A549 (cell line): ENCODE data around the gene LRP4. TPM values are rescaled to one million over a fixed set of nuclear protein-coding genes. Genes with fewer than 3 reads are reported as not detected.

Experiments used
- ATAC-seq, 2 experiments: fragments of 200-7000 bp in 1 of 2; fragments of >200 bp in 1 of 2; cut with Nextera tagmentation in 1 of 2; cut with Tn5 transposase in 1 of 2; 3 replicates each; pipeline versions ENCODE4 v1.8.0 to v1.9.1; 2018 to 2020; ENCODE audit warnings: mild to moderate bottlenecking in 1 of 2, moderate library complexity in 1 of 2
- CTCF ChIA-PET: fragments of 300-600 bp; sonication (Branson Sonifier 250); formaldehyde crosslinking; extraction: SDS; loops from one replicate; lab custom pipeline; 2021; ENCODE audit warnings: antibody characterized with exemption, inconsistent platforms; lab: Yijun Ruan, JAX
- POLR2A ChIA-PET: fragments of 350-600 bp; formaldehyde crosslinking; extraction: SDS; loops from one replicate; lab custom pipeline; 2021; ENCODE audit warnings: antibody characterized with exemption, inconsistent platforms; lab: Yijun Ruan, JAX
- DNase-seq, 2 experiments: peaks; one replicate each; pipeline versions ENCODE4 v3.0.0 to v3.0.0-alpha.2; 2011 to 2016; ENCODE audit warnings: low read depth in 1 of 2, low spot score in 1 of 2
- FAIRE-seq: peaks from 2 replicates; lab custom pipeline; 2011; peaks lifted over from hg19 to GRCh38; lab: Jason Lieb, UNC
- H3K27ac ChIP-seq, 2 experiments: fragments of >200 bp; sonication (Bioruptor Twin); formaldehyde crosslinking; 3 replicates each; pipeline ENCODE4 v1.5.1; 2016 to 2017
- H3K4me1 ChIP-seq: fragments of >200 bp; sonication (Bioruptor Twin); formaldehyde crosslinking; 3 replicates; pipeline ENCODE4 v1.6.1; 2016
- H3K4me2 ChIP-seq: fragments of >200 bp; sonication (Bioruptor Twin); formaldehyde crosslinking; 3 replicates; pipeline ENCODE4 v1.6.1; 2016
- H3K4me3 ChIP-seq: fragments of >200 bp; sonication (Bioruptor Twin); formaldehyde crosslinking; 3 replicates; pipeline ENCODE4 v1.5.1; 2016
- H3K9me3 ChIP-seq: fragments of >200 bp; sonication (Bioruptor Twin); formaldehyde crosslinking; 3 replicates; pipeline ENCODE4 v1.6.1; 2016
- EHF ChIP-seq: fragments of 250-450 bp; sonication (Bioruptor Pico); IDR thresholded peaks from 2 replicates; pipeline ENCODE4 v1.5.0; 2020; ENCODE audit warnings: mild to moderate bottlenecking
- ESRRA ChIP-seq: fragments of 150-350 bp; IDR thresholded peaks from 2 replicates; pipeline ENCODE4 v1.6.1; 2014; ENCODE audit warnings: mild to moderate bottlenecking, low read length, borderline replicate concordance
- FOSB ChIP-seq: fragments of 250-450 bp; sonication (Bioruptor Pico); IDR thresholded peaks from 2 replicates; pipeline ENCODE4 v1.5.0; 2020; ENCODE audit warnings: mild to moderate bottlenecking, moderate library complexity
- FOSL2 ChIP-seq, 2 experiments: fragments of 450-650 bp in 1 of 2; fragments of >200 bp in 1 of 2; sonication (Bioruptor Twin) in 1 of 2; formaldehyde crosslinking; IDR thresholded peaks; 2 replicates each; pipeline versions ENCODE4 v1.5.0 to v1.6.1; 2016 to 2020; ENCODE audit warnings: mild to moderate bottlenecking in 1 of 2, moderate library complexity in 1 of 2
- FOXS1 ChIP-seq: fragments of 250-450 bp; sonication (Bioruptor Pico); IDR thresholded peaks from 2 replicates; pipeline ENCODE4 v1.5.0; 2020; ENCODE audit warnings: mild to moderate bottlenecking, moderate library complexity
- HOXA7 ChIP-seq: fragments of 250-450 bp; sonication (Bioruptor Pico); IDR thresholded peaks from 2 replicates; pipeline ENCODE4 v1.5.0; 2020; ENCODE audit warnings: mild to moderate bottlenecking, moderate library complexity
- KDM1A ChIP-seq: fragments of 200-600 bp; sonication (generic); IDR thresholded peaks from 2 replicates; pipeline ENCODE4 v1.6.1; 2016; ENCODE audit warnings: low read depth, mild to moderate bottlenecking
- KDM5A ChIP-seq: fragments of 200-600 bp; sonication (generic); IDR thresholded peaks from 2 replicates; pipeline ENCODE4 v1.6.1; 2016; ENCODE audit warnings: antibody characterized with exemption, mild to moderate bottlenecking
- MAFK ChIP-seq: fragments of 450-650 bp; IDR thresholded peaks from 2 replicates; pipeline ENCODE4 v1.6.1; 2014; ENCODE audit not compliant: partially characterized antibody
- MYC ChIP-seq: IDR thresholded peaks from 2 replicates; pipeline ENCODE4 v1.6.1; 2012; ENCODE audit warnings: mild to moderate bottlenecking, inconsistent platforms, low read length, improper control_type of control experiment, borderline replicate concordance
- NPAS2 ChIP-seq: fragments of 250-450 bp; sonication (Bioruptor Pico); IDR thresholded peaks from 2 replicates; pipeline ENCODE4 v1.8.0; 2022; ENCODE audit warnings: mild to moderate bottlenecking, moderate library complexity, borderline replicate concordance
- PHF8 ChIP-seq: fragments of 200-600 bp; sonication (generic); IDR thresholded peaks from 2 replicates; pipeline ENCODE4 v1.6.1; 2016; ENCODE audit warnings: low read depth, mild to moderate bottlenecking, antibody characterized with exemption, moderate library complexity, borderline replicate concordance
- POLR2A ChIP-seq: IDR thresholded peaks from 2 replicates; pipeline ENCODE4 v1.6.1; 2012; ENCODE audit warnings: mild to moderate bottlenecking, low read length
- RAD21 ChIP-seq, 2 experiments: fragments of >200 bp in 1 of 2; sonication (Bioruptor Twin) in 1 of 2; formaldehyde crosslinking in 1 of 2; IDR thresholded peaks in 1 of 2; conservative IDR thresholded peaks in 1 of 2; 2 replicates in 1 of 2; 3 replicates in 1 of 2; pipeline ENCODE4 v1.6.1; 2012 to 2018; ENCODE audit warnings: inconsistent platforms in 1 of 2
- RARB ChIP-seq: fragments of 250-450 bp; sonication (Bioruptor Pico); IDR thresholded peaks from 2 replicates; pipeline ENCODE4 v1.8.0; 2021; ENCODE audit warnings: mild to moderate bottlenecking, moderate library complexity
- SMC3 ChIP-seq: fragments of >200 bp; sonication (Bioruptor Twin); formaldehyde crosslinking; IDR thresholded peaks from 3 replicates; pipeline ENCODE4 v1.6.1; 2018; ENCODE audit warnings: inconsistent platforms
- TFCP2L1 ChIP-seq: fragments of 250-450 bp; sonication (Bioruptor Pico); IDR thresholded peaks from 2 replicates; pipeline ENCODE4 v1.5.0; 2021; ENCODE audit warnings: mild to moderate bottlenecking
- TP53 ChIP-seq: fragments of 250-450 bp; sonication (Bioruptor Pico); IDR thresholded peaks from 2 replicates; pipeline ENCODE4 v1.5.0; 2021; ENCODE audit warnings: mild to moderate bottlenecking, moderate library complexity
- ZFP36 ChIP-seq: fragments of 450-650 bp; IDR thresholded peaks from 2 replicates; pipeline ENCODE4 v1.6.1; 2014; ENCODE audit warnings: borderline replicate concordance; ENCODE audit not compliant: partially characterized antibody
- ZNF302 ChIP-seq: fragments of 250-450 bp; sonication (Bioruptor Pico); IDR thresholded peaks from 2 replicates; pipeline ENCODE4 v1.9.0; 2021; ENCODE audit warnings: inconsistent platforms, mild to moderate bottlenecking, moderate library complexity
- WGBS: methylation state at CpG from one replicate; pipeline ENCODE4 v1.1.6; 2017; ENCODE audit errors: missing lambda C conversion rate; 5-methylcytosine and 5-hydroxymethylcytosine counted together
- polyA plus RNA-seq, 4 experiments: library from polyadenylated mRNA; depleted of rRNA in 3 of 4; stranded (reverse); fragments of >200 nt; fragmentation: RNase III in 1 of 4; extraction: RNeasy Plus Mini Kit Qiagen cat#74134 plus additional on column Dnase treatment in 1 of 4; gene quantifications; 2 replicates in 3 of 4; 3 replicates in 1 of 4; pipeline ENCODE4 v1.2.3, GENCODE V29; 2011 to 2017
- TF ChIP-seq, protein P1 (sequence below): fragments of 200-600 bp; sonication (generic); IDR thresholded peaks from 2 replicates; pipeline ENCODE4 v1.6.1; 2016; ENCODE audit warnings: antibody characterized with exemption, mild to moderate bottlenecking, moderate library complexity
- TF ChIP-seq, protein P2 (sequence below): fragments of 450-650 bp; IDR thresholded peaks from 2 replicates; pipeline ENCODE4 v1.6.1; 2014; ENCODE audit warnings: antibody characterized with exemption
- TF ChIP-seq, protein P3 (sequence below): fragments of 250-450 bp; sonication (Bioruptor Pico); IDR thresholded peaks from 2 replicates; pipeline ENCODE4 v1.5.0; 2021; ENCODE audit warnings: mild to moderate bottlenecking, moderate library complexity, borderline replicate concordance
- TF ChIP-seq, protein P4 (sequence below): IDR thresholded peaks from 2 replicates; pipeline ENCODE4 v1.6.1; 2012
- TF ChIP-seq, protein P5 (sequence below): IDR thresholded peaks from 2 replicates; pipeline ENCODE4 v1.6.1; 2012
- TF ChIP-seq, protein P6 (sequence below): fragments of >200 bp; sonication (Bioruptor Twin); formaldehyde crosslinking; IDR thresholded peaks from 3 replicates; pipeline ENCODE4 v1.5.1; 2016
- TF ChIP-seq, protein P7 (sequence below): fragments of >200 bp; sonication (Bioruptor Twin); formaldehyde crosslinking; IDR thresholded peaks from 2 replicates; pipeline ENCODE4 v1.6.1; 2016
- TF ChIP-seq, protein P8 (sequence below): fragments of 150-350 bp; IDR thresholded peaks from 2 replicates; pipeline ENCODE4 v1.6.1; 2014; ENCODE audit warnings: low read depth, mild to moderate bottlenecking, low read length

LRP4 gene
- polyA plus RNA-seq, 2 of the 4 experiments (the other 2 are of a cell fraction) = 4.0 to 6.4 TPM

DNA sequence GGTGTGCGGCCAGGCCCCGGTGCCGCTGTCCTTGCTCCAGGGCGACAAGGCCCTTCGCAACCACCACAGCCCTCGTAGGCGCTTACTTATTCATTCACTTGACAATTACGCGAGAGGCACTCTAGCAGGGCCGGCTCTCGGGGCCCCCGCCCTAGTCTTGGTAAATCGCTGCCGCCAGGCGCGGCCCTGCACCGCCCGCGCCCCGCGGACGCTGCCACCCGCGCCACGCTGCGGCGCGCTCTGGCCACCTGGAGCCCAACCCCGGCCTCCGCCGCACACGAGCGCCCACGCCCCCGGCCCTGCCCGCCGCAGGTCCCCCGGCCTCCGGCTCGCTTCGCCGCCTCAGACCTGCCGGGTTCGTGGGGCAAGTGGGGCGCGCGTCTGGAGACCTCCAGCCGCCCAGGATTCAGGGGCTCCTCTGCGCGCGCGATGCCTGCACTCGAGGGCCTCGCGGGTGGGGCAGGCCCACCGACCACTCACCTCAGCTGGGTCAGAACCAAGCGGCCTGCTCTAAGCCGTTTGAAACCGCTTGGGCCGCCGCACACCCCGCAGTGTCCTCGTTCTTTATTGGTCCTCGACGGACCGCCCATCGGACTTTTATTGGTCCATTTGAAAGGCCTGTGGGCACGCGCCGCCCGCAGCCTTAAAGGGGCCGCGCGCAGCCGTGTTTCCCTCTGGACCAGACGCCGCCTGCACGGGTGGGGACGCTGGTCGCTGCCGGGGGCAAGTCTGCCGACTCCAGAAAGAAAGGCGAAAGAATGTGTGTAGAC lies 72.4 kb downstream of the LRP4 start, which contains the start of gene CKAP5:
CKAP5 (minus strand) TSS at position 541 of the 770 bp plus-strand sequence. CDS start 25,049 bp downstream, outside the sequence.
- 1% methylated on average over 30 of the region's 83 CpGs for WGBS
- FAIRE-seq (no peak), DNase-seq (peak; percentile 92 to 98), ATAC-seq (peak; percentile 98)
- Histone ChIP-seq H3K4me3 (peak within 1 kb of the TSS; percentile 81), H3K4me1 (peaks cover 13% of the 10 kb centered on the region; the same call in 2 of the 3 replicates), H3K4me2 (peak within 1 kb of the TSS; percentile 85), H3K27ac (peak within 1 kb of the TSS; percentile 89 to 95), H3K9me3 (no peaks in the 10 kb centered on the region)
- POLR2A ChIA-PET = interaction anchor here (0.6 kb wide), 1 partner anchor 15 kb away, joined by 3 read pairs; no protein-coding TSS in a partner anchor
- CTCF ChIA-PET = interaction anchor here (1.0 to 1.1 kb wide), 2 partner anchors 9 to 308 kb away, joined by 3 read pairs; no protein-coding TSS in a partner anchor
- TF ChIP-seq KDM1A = no peak
- TF ChIP-seq, protein P1, sequence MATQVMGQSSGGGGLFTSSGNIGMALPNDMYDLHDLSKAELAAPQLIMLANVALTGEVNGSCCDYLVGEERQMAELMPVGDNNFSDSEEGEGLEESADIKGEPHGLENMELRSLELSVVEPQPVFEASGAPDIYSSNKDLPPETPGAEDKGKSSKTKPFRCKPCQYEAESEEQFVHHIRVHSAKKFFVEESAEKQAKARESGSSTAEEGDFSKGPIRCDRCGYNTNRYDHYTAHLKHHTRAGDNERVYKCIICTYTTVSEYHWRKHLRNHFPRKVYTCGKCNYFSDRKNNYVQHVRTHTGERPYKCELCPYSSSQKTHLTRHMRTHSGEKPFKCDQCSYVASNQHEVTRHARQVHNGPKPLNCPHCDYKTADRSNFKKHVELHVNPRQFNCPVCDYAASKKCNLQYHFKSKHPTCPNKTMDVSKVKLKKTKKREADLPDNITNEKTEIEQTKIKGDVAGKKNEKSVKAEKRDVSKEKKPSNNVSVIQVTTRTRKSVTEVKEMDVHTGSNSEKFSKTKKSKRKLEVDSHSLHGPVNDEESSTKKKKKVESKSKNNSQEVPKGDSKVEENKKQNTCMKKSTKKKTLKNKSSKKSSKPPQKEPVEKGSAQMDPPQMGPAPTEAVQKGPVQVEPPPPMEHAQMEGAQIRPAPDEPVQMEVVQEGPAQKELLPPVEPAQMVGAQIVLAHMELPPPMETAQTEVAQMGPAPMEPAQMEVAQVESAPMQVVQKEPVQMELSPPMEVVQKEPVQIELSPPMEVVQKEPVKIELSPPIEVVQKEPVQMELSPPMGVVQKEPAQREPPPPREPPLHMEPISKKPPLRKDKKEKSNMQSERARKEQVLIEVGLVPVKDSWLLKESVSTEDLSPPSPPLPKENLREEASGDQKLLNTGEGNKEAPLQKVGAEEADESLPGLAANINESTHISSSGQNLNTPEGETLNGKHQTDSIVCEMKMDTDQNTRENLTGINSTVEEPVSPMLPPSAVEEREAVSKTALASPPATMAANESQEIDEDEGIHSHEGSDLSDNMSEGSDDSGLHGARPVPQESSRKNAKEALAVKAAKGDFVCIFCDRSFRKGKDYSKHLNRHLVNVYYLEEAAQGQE = 0 out of 2 replicates have a peak, but pooled peaks have one; percentile 22
- no peak for TF ChIP-seq MAFK
- TF ChIP-seq, protein P2, sequence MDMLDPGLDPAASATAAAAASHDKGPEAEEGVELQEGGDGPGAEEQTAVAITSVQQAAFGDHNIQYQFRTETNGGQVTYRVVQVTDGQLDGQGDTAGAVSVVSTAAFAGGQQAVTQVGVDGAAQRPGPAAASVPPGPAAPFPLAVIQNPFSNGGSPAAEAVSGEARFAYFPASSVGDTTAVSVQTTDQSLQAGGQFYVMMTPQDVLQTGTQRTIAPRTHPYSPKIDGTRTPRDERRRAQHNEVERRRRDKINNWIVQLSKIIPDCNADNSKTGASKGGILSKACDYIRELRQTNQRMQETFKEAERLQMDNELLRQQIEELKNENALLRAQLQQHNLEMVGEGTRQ = peak; percentile 65
- no peak for TF ChIP-seq FOXS1 (CRISPR knock-in tag)
- no peak for TF ChIP-seq NPAS2 (CRISPR knock-in tag)
- TF ChIP-seq EHF (CRISPR knock-in tag) = no peak
- TF ChIP-seq ESRRA = no peak
- TF ChIP-seq TFCP2L1 = no peak
- peak; percentile 84 for TF ChIP-seq POLR2A
- TF ChIP-seq, protein P3, sequence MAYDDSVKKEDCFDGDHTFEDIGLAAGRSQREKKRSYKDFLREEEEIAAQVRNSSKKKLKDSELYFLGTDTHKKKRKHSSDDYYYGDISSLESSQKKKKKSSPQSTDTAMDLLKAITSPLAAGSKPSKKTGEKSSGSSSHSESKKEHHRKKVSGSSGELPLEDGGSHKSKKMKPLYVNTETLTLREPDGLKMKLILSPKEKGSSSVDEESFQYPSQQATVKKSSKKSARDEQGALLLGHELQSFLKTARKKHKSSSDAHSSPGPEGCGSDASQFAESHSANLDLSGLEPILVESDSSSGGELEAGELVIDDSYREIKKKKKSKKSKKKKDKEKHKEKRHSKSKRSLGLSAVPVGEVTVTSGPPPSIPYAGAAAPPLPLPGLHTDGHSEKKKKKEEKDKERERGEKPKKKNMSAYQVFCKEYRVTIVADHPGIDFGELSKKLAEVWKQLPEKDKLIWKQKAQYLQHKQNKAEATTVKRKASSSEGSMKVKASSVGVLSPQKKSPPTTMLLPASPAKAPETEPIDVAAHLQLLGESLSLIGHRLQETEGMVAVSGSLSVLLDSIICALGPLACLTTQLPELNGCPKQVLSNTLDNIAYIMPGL (CRISPR knock-in tag) = no peak
- TF ChIP-seq, protein P4, sequence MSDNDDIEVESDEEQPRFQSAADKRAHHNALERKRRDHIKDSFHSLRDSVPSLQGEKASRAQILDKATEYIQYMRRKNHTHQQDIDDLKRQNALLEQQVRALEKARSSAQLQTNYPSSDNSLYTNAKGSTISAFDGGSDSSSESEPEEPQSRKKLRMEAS = peak; percentile 93
- TF ChIP-seq TP53 (CRISPR knock-in tag) = no peak
- no peak for TF ChIP-seq ZFP36
- TF ChIP-seq FOSL2 (IDR thresholded peaks at IDR 0.05) = no peak
- TF ChIP-seq FOSL2 (CRISPR knock-in tag; IDR thresholded peaks at IDR 0.05) = no peak
- TF ChIP-seq ZNF302 (CRISPR knock-in tag) = no peak
- no peak for TF ChIP-seq RARB
- TF ChIP-seq HOXA7 (CRISPR knock-in tag) = no peak
- TF ChIP-seq KDM5A = peak; percentile 68
- TF ChIP-seq, protein P5, sequence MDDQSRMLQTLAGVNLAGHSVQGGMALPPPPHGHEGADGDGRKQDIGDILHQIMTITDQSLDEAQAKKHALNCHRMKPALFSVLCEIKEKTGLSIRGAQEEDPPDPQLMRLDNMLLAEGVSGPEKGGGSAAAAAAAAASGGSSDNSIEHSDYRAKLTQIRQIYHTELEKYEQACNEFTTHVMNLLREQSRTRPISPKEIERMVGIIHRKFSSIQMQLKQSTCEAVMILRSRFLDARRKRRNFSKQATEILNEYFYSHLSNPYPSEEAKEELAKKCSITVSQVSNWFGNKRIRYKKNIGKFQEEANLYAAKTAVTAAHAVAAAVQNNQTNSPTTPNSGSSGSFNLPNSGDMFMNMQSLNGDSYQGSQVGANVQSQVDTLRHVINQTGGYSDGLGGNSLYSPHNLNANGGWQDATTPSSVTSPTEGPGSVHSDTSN = no peak; the same call in 1 of the 2 replicates
- TF ChIP-seq, protein P6, sequence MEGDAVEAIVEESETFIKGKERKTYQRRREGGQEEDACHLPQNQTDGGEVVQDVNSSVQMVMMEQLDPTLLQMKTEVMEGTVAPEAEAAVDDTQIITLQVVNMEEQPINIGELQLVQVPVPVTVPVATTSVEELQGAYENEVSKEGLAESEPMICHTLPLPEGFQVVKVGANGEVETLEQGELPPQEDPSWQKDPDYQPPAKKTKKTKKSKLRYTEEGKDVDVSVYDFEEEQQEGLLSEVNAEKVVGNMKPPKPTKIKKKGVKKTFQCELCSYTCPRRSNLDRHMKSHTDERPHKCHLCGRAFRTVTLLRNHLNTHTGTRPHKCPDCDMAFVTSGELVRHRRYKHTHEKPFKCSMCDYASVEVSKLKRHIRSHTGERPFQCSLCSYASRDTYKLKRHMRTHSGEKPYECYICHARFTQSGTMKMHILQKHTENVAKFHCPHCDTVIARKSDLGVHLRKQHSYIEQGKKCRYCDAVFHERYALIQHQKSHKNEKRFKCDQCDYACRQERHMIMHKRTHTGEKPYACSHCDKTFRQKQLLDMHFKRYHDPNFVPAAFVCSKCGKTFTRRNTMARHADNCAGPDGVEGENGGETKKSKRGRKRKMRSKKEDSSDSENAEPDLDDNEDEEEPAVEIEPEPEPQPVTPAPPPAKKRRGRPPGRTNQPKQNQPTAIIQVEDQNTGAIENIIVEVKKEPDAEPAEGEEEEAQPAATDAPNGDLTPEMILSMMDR = no peak
- no peak for TF ChIP-seq SMC3
- no peak for TF ChIP-seq RAD21 (conservative IDR thresholded peaks at IDR 0.05 in 1 of 2, IDR thresholded peaks at IDR 0.05 in 1 of 2)
- TF ChIP-seq FOSB (CRISPR knock-in tag) = no peak
- TF ChIP-seq, protein P7, sequence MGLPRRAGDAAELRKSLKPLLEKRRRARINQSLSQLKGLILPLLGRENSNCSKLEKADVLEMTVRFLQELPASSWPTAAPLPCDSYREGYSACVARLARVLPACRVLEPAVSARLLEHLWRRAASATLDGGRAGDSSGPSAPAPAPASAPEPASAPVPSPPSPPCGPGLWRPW = no peak
- TF ChIP-seq, protein P8, sequence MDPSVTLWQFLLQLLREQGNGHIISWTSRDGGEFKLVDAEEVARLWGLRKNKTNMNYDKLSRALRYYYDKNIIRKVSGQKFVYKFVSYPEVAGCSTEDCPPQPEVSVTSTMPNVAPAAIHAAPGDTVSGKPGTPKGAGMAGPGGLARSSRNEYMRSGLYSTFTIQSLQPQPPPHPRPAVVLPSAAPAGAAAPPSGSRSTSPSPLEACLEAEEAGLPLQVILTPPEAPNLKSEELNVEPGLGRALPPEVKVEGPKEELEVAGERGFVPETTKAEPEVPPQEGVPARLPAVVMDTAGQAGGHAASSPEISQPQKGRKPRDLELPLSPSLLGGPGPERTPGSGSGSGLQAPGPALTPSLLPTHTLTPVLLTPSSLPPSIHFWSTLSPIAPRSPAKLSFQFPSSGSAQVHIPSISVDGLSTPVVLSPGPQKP = no peak
- TF ChIP-seq MYC = peak; percentile 45; the same call in 1 of the 2 replicates
- TF ChIP-seq PHF8 = peak; percentile 81
